ENCODE data around the gene ALG12.

Gene ALG12

GRCh38 chr22:49910229-49911155 is 7.7 kb downstream of the ALG12 start:
- Histone ChIP-seq H3K27me3 (ENCODE audit: insufficient read depth, low read length) (no peaks in the 10 kb centered on the region), H3K9ac (ENCODE audit: low read length) (no peak overlapping the region), H4K12ac (ENCODE audit: low read depth, low read length) (no peak overlapping the region), H2BK5ac (ENCODE audit: low read depth, low read length, poor library complexity) (no peak overlapping the region), H3K4ac (ENCODE audit: low read depth, low read length) (no peak overlapping the region), H3K4me1 (ENCODE audit: control insufficient read depth in 1 of 2, insufficient read depth in 2 of 2, low read length in 2 of 2) (no peaks in the 10 kb centered on the region), H2AK5ac (ENCODE audit: low read length) (no peak overlapping the region), H3K36me3 (ENCODE audit: control insufficient read depth in 1 of 2, insufficient read depth in 2 of 2, low read length in 2 of 2) (peaks cover 40 to 46% of the 10 kb centered on the region in 2 experiments), H3K27ac (ENCODE audit: low read depth, low read length) (no peak overlapping the region), H2AFZ (ENCODE audit: insufficient read depth, low read length, poor library complexity) (no peak overlapping the region), H3K79me1 (ENCODE audit: low read length) (no peaks in the 10 kb centered on the region), H3K9me3 (ENCODE audit: insufficient read depth, low read depth, low read length) (no peaks in the 10 kb centered on the region), H3K23ac (ENCODE audit: low read length) (no peak overlapping the region), H2BK120ac (ENCODE audit: insufficient read depth, low read length, poor library complexity) (no peak overlapping the region), H3K14ac (ENCODE audit: low read length) (no peak overlapping the region), H4K8ac (ENCODE audit: low read depth, low read length) (no peak overlapping the region), H3K4me2 (ENCODE audit: low read length) (no peak overlapping the region), H4K91ac (ENCODE audit: low read depth, low read length) (no peak overlapping the region), H3K4me3 (ENCODE audit: low read depth, low read length) (no peak overlapping the region), H2BK12ac (ENCODE audit: low read length) (no peak overlapping the region), H3K18ac (ENCODE audit: low read length) (no peak overlapping the region), H3K79me2 (ENCODE audit: control insufficient read depth, insufficient read depth, low read length, poor library complexity) (no peaks in the 10 kb centered on the region)
- WGBS (ENCODE audit: extremely low coverage, insufficient coverage, insufficient read length): no CpG with 5 or more reads among the region's 27 CpGs
- DNase-seq: no peak

GRCh38 chr22:49909476-49910205 is 8.6 kb downstream of the ALG12 start:
- no peak overlapping the region for H2AK5ac ChIP-seq (ENCODE audit: low read length)
- no peak overlapping the region for H2BK120ac ChIP-seq (ENCODE audit: insufficient read depth, low read length, poor library complexity)
- no peaks in the 10 kb centered on the region for H3K27me3 ChIP-seq (ENCODE audit: insufficient read depth, low read length)
- no peaks in the 10 kb centered on the region for H3K79me1 ChIP-seq (ENCODE audit: low read length)
- DNase-seq: no peak
- no peak overlapping the region for H3K4me2 ChIP-seq (ENCODE audit: low read length)
- H3K18ac ChIP-seq (ENCODE audit: low read length): no peak overlapping the region
- no peak overlapping the region for H3K4ac ChIP-seq (ENCODE audit: low read depth, low read length)
- H3K27ac ChIP-seq (ENCODE audit: low read depth, low read length): no peak overlapping the region
- no peak overlapping the region for H4K8ac ChIP-seq (ENCODE audit: low read depth, low read length)
- H3K4me1 ChIP-seq (ENCODE audit: control insufficient read depth in 1 of 2, insufficient read depth in 2 of 2, low read length in 2 of 2): no peaks in the 10 kb centered on the region
- no peak overlapping the region for H2BK5ac ChIP-seq (ENCODE audit: low read depth, low read length, poor library complexity)
- H3K9ac ChIP-seq (ENCODE audit: low read length): no peak overlapping the region
- H4K12ac ChIP-seq (ENCODE audit: low read depth, low read length): no peak overlapping the region
- no peaks in the 10 kb centered on the region for H3K9me3 ChIP-seq (ENCODE audit: insufficient read depth, low read depth, low read length)
- H3K23ac ChIP-seq (ENCODE audit: low read length): no peak overlapping the region
- no peak overlapping the region for H2AFZ ChIP-seq (ENCODE audit: insufficient read depth, low read length, poor library complexity)
- H3K36me3 ChIP-seq (ENCODE audit: control insufficient read depth in 1 of 2, insufficient read depth in 2 of 2, low read length in 2 of 2): peaks cover 40 to 46% of the 10 kb centered on the region in 2 experiments
- no peak overlapping the region for H3K4me3 ChIP-seq (ENCODE audit: low read depth, low read length)
- H3K79me2 ChIP-seq (ENCODE audit: control insufficient read depth, insufficient read depth, low read length, poor library complexity): no peaks in the 10 kb centered on the region
- H4K91ac ChIP-seq (ENCODE audit: low read depth, low read length): no peak overlapping the region
- WGBS (ENCODE audit: extremely low coverage, insufficient coverage, insufficient read length): no CpG with 5 or more reads among the region's 23 CpGs
- H2BK12ac ChIP-seq (ENCODE audit: low read length): no peak overlapping the region
- no peak overlapping the region for H3K14ac ChIP-seq (ENCODE audit: low read length)

- H3K4me1 ChIP-seq (ENCODE audit: control insufficient read depth in 1 of 2, insufficient read depth in 2 of 2, low read length in 2 of 2): no peaks in the 10 kb centered on the region
- no peak overlapping the region for H3K4me2 ChIP-seq (ENCODE audit: low read length)
- H3K4me3 ChIP-seq (ENCODE audit: low read depth, low read length): peak overlapping the region; percentile 14
- H3K36me3 ChIP-seq (ENCODE audit: control insufficient read depth in 1 of 2, insufficient read depth in 2 of 2, low read length in 2 of 2): peaks cover 44 to 51% of the 10 kb centered on the region in 2 experiments
- WGBS (ENCODE audit: extremely low coverage, insufficient coverage, insufficient read length): no CpG with 5 or more reads among the region's 19 CpGs
- no peak overlapping the region for H3K18ac ChIP-seq (ENCODE audit: low read length)
- no peak overlapping the region for H3K4ac ChIP-seq (ENCODE audit: low read depth, low read length)
- H2BK5ac ChIP-seq (ENCODE audit: low read depth, low read length, poor library complexity): no peak overlapping the region
- H2BK120ac ChIP-seq (ENCODE audit: insufficient read depth, low read length, poor library complexity): no peak overlapping the region
- H3K27me3 ChIP-seq (ENCODE audit: insufficient read depth, low read length): no peaks in the 10 kb centered on the region
- no peak overlapping the region for H4K12ac ChIP-seq (ENCODE audit: low read depth, low read length)
- H2AFZ ChIP-seq (ENCODE audit: insufficient read depth, low read length, poor library complexity): no peak overlapping the region
- H3K79me1 ChIP-seq (ENCODE audit: low read length): no peaks in the 10 kb centered on the region
- DNase-seq: no peak
- H4K8ac ChIP-seq (ENCODE audit: low read depth, low read length): no peak overlapping the region
- no peak overlapping the region for H2AK5ac ChIP-seq (ENCODE audit: low read length)
- H3K79me2 ChIP-seq (ENCODE audit: control insufficient read depth, insufficient read depth, low read length, poor library complexity): no peaks in the 10 kb centered on the region
- H3K9ac ChIP-seq (ENCODE audit: low read length): no peak overlapping the region
- no peak overlapping the region for H3K14ac ChIP-seq (ENCODE audit: low read length)
- no peak overlapping the region for H3K23ac ChIP-seq (ENCODE audit: low read length)
- no peak overlapping the region for H3K27ac ChIP-seq (ENCODE audit: low read depth, low read length)
- H2BK12ac ChIP-seq (ENCODE audit: low read length): no peak overlapping the region
- H4K91ac ChIP-seq (ENCODE audit: low read depth, low read length): no peak overlapping the region
- peaks cover 1% of the 10 kb centered on the region for H3K9me3 ChIP-seq (ENCODE audit: insufficient read depth, low read depth, low read length)
Measured at GRCh38 chr22:49907807-49908206, 10.4 kb downstream of the ALG12 start.

- H3K18ac ChIP-seq (ENCODE audit: low read length): no peak overlapping the region
- no peak overlapping the region for H4K8ac ChIP-seq (ENCODE audit: low read depth, low read length)
- no peak for DNase-seq
- H3K14ac ChIP-seq (ENCODE audit: low read length): no peak overlapping the region
- no peak overlapping the region for H3K27ac ChIP-seq (ENCODE audit: low read depth, low read length)
- H3K4me3 ChIP-seq (ENCODE audit: low read depth, low read length): no peak overlapping the region
- no peak overlapping the region for H3K23ac ChIP-seq (ENCODE audit: low read length)
- no peaks in the 10 kb centered on the region for H3K79me2 ChIP-seq (ENCODE audit: control insufficient read depth, insufficient read depth, low read length, poor library complexity)
- WGBS (ENCODE audit: extremely low coverage, insufficient coverage, insufficient read length): no CpG with 5 or more reads among the region's 14 CpGs
- H4K12ac ChIP-seq (ENCODE audit: low read depth, low read length): no peak overlapping the region
- H2AK5ac ChIP-seq (ENCODE audit: low read length): no peak overlapping the region
- H3K9ac ChIP-seq (ENCODE audit: low read length): no peak overlapping the region
- no peak overlapping the region for H2BK120ac ChIP-seq (ENCODE audit: insufficient read depth, low read length, poor library complexity)
- H3K9me3 ChIP-seq (ENCODE audit: insufficient read depth, low read depth, low read length): peaks cover 8% of the 10 kb centered on the region
- H4K91ac ChIP-seq (ENCODE audit: low read depth, low read length): no peak overlapping the region
- no peak overlapping the region for H2AFZ ChIP-seq (ENCODE audit: insufficient read depth, low read length, poor library complexity)
- H3K36me3 ChIP-seq (ENCODE audit: control insufficient read depth in 1 of 2, insufficient read depth in 2 of 2, low read length in 2 of 2): peaks cover 44 to 47% of the 10 kb centered on the region in 2 experiments
- no peaks in the 10 kb centered on the region for H3K4me1 ChIP-seq (ENCODE audit: control insufficient read depth in 1 of 2, insufficient read depth in 2 of 2, low read length in 2 of 2)
- no peaks in the 10 kb centered on the region for H3K79me1 ChIP-seq (ENCODE audit: low read length)
- no peaks in the 10 kb centered on the region for H3K27me3 ChIP-seq (ENCODE audit: insufficient read depth, low read length)
- H3K4me2 ChIP-seq (ENCODE audit: low read length): no peak overlapping the region
- no peak overlapping the region for H2BK12ac ChIP-seq (ENCODE audit: low read length)
- no peak overlapping the region for H2BK5ac ChIP-seq (ENCODE audit: low read depth, low read length, poor library complexity)
- H3K4ac ChIP-seq (ENCODE audit: low read depth, low read length): no peak overlapping the region
Measured at GRCh38 chr22:49906799-49907290, 11.4 kb downstream of the ALG12 start.
